Measurements from ENCODE around the gene GFPT2. TPM values are rescaled to one million over a fixed set of nuclear protein-coding genes. Genes with fewer than 3 reads are reported as not detected.

GFPT2 gene
- polyA plus RNA-seq, 1 donor from 2014 or later = 0.19 TPM

DNA sequence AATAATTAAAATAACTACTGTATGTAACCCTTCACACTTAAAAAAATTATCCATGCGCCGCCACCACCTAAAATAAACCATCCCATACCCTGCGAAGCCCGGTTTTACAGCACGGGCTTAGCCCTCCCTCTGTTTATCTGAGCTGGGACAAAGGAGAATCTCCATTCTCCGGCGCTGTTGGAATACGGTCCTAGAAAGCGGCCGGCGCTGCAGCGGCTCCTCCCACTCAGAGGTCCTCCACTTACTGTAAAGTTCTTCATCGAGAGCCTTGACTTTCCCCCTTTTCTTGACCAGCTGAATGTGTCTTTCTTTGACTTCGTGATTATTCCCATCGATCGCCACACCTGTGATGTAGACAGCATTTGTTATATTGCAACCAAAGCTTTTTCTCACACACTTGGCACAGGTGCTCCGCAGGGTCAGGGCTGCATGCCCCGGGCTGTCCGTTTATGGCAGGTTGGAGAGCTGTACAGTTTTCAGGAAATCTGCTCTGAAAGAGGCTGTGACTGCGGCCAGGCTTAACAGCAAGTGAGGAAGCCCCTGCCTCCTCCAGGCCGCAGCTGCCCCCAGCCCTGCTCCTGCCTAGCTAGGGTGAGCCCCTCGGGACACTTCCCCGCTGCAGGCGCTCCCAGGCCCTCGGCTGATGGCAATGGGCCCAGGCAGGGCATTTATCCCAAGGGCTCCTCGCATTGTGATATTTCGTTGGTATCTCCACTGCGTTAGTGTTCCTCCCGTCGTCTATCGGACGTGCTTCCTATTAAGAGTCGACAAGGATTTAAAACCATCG, 16.7 kb downstream of the GFPT2 start:
- peaks cover 6% of the 10 kb centered on the region for H3K27me3 Mint-ChIP-seq
- H3K4me1 Mint-ChIP-seq = peaks cover 0 to 3% (median 0%) of the 10 kb centered on the region in 3 donors
- no peak overlapping the region for H3K27ac Mint-ChIP-seq
- H3K36me3 Mint-ChIP-seq = no peaks in the 10 kb centered on the region
- H3K9me3 Mint-ChIP-seq = no peaks in the 10 kb centered on the region
- H3K4me3 Mint-ChIP-seq = no peak overlapping the region

DNA sequence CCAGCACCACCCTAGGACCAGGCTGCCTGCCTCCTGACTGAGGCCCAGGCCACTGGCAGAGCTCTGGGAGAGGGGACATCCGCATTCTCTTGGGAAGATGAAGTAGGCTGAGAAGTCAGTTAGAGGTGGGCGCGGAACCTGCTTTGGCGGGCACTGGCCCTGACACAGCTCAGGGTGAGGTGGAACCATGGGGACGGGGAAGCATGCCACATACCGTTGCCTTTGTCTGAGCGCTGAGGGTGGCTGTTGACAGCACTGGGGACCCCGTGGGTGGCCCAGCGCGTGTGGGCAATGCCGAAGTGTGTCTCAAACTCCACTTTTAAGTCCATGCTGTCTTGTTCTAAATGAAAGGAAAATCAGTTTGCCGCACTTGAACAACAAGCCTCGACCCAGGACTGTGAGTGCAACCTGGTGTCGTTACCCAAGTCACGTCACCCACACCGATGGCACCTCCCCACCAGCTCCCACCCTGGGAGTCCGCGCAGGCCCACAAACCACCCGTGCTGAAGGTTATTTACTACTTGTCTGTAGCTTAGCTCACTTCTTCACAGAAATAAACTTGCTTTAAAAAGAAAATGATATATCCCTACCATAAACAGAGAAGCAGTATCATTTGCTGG, 17.4 kb downstream of the GFPT2 start:
- peaks cover 4% of the 10 kb centered on the region for H3K27me3 Mint-ChIP-seq
- no peaks in the 10 kb centered on the region for H3K9me3 Mint-ChIP-seq
- peaks cover 0 to 3% (median 0%) of the 10 kb centered on the region in 3 donors for H3K4me1 Mint-ChIP-seq
- H3K4me3 Mint-ChIP-seq = no peak overlapping the region
- no peak overlapping the region for H3K27ac Mint-ChIP-seq
- no peaks in the 10 kb centered on the region for H3K36me3 Mint-ChIP-seq

GRCh38 chr5:180334751-180335613, 18.2 kb downstream of the GFPT2 start:
- no peak overlapping the region for H3K27ac Mint-ChIP-seq
- H3K9me3 Mint-ChIP-seq = no peaks in the 10 kb centered on the region
- peaks cover 4% of the 10 kb centered on the region for H3K27me3 Mint-ChIP-seq
- no peak overlapping the region for H3K4me3 Mint-ChIP-seq
- peaks cover 0 to 3% (median 0%) of the 10 kb centered on the region in 3 donors for H3K4me1 Mint-ChIP-seq
- H3K36me3 Mint-ChIP-seq = no peaks in the 10 kb centered on the region

DNA sequence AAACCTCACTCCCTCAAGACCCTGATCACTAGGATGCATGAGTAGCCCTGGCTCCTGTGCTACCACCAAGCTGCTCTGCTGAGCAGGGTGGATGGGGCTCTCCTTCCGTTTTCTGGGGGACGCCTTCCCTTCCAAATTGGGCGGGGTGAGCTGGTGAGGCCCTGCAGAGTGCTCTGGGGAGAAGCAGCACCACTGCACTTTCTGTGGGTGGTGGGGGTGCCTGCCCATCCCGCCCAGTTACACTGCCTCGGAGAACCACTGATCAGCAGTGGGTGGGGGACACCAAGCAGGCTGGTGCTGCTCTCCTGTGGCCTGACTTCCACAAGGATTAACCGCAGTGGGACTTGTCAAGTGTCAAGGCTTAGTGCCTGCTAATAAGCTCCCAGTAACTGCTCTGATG, 19.0 kb downstream of the GFPT2 start:
- H3K9me3 Mint-ChIP-seq = no peaks in the 10 kb centered on the region
- H3K4me3 Mint-ChIP-seq = no peak overlapping the region
- no peak overlapping the region for H3K27ac Mint-ChIP-seq
- H3K36me3 Mint-ChIP-seq = no peaks in the 10 kb centered on the region
- H3K4me1 Mint-ChIP-seq = no peaks in the 10 kb centered on the region
- peaks cover 4% of the 10 kb centered on the region for H3K27me3 Mint-ChIP-seq

DNA sequence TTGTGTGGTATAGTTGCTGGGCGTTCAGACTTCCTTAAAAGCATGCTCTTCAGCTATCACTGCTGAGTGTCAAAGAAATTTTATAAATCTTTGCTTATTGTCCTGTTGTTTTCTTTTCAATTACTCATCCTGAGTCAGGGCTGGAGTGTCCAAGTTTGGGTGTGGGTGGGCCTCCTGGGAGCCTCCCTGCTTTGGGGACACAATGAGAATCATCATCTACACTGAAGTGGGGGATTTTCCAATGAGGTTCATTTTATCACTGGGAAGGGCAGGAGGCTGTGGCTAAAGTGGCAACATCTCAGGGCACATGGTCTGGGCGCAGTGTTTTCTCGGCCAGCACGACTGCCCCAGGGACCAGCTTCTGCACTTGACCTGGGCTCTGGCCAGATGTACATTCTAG, 19.5 kb downstream of the GFPT2 start:
- Mint-ChIP-seq H3K9me3 (no peaks in the 10 kb centered on the region), H3K4me1 (no peaks in the 10 kb centered on the region), H3K27ac (no peak overlapping the region), H3K27me3 (peaks cover 4% of the 10 kb centered on the region), H3K36me3 (no peaks in the 10 kb centered on the region), H3K4me3 (no peak overlapping the region)

DNA sequence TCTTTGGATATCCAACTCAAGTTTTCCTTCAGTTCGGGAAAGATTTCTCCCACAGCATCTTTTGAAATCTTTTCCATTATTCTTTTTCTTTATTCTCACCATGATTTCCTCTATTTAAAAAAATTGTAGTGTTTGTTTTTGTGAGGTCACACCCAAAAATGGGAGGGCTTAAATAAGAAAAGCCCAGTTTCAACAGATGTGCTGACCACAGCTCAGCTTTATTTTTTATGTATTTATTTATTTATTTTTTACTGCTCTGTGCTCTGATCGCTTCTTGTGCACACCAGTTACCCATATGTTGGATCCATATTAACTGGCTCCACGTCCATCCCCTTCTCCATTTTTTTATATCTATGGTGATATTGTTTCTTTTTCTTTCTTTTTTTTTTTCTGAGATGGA, 20.3 kb downstream of the GFPT2 start:
- H3K36me3 Mint-ChIP-seq = no peaks in the 10 kb centered on the region
- no peak overlapping the region for H3K27ac Mint-ChIP-seq
- H3K9me3 Mint-ChIP-seq = no peaks in the 10 kb centered on the region
- H3K4me3 Mint-ChIP-seq = no peak overlapping the region
- no peaks in the 10 kb centered on the region for H3K4me1 Mint-ChIP-seq
- peaks cover 4% of the 10 kb centered on the region for H3K27me3 Mint-ChIP-seq

DNA sequence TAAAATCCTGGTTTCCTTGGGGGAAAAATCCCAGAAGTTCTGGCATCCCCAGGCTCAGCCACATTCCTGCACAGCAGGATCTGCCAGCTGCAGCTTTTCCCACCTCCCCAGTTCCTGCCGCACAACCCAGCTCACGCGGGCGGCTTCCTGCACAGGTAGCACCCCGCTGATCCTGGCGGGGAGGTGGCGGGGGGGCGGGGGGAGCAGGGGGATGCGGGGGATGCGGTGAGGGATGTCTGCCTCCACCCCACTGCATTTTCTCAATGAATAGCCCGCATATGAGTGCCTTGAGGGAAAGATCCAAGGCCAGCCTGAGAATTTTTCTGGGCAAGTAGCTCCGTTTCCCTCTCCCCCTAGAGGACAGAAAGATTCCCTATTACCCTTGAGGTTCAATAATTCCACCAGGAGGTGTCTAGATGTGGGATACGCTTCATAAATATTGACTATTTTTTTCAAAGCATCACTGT, 21.1 kb downstream of the GFPT2 start:
- H3K9me3 Mint-ChIP-seq = no peaks in the 10 kb centered on the region
- H3K4me1 Mint-ChIP-seq = no peaks in the 10 kb centered on the region
- H3K27me3 Mint-ChIP-seq = peaks cover 4% of the 10 kb centered on the region
- H3K27ac Mint-ChIP-seq = no peak overlapping the region
- no peaks in the 10 kb centered on the region for H3K36me3 Mint-ChIP-seq
- no peak overlapping the region for H3K4me3 Mint-ChIP-seq

DNA sequence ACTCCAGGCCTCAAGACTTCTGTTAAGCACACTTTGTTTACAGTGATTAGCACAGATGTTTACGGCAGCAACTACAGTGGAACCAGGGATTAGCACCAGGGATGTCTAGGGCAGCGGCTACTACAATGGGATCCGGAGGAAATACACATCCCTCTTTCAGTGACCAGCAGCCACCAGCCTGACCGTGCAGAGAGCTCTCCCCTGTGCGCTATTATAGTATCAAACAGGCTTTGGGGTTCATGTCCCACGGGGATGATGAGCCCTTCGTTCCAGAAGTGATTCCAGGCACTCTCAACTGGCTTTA, 21.5 kb downstream of the GFPT2 start:
- no peaks in the 10 kb centered on the region for H3K36me3 Mint-ChIP-seq
- no peaks in the 10 kb centered on the region for H3K4me1 Mint-ChIP-seq
- H3K27ac Mint-ChIP-seq = no peak overlapping the region
- no peak overlapping the region for H3K4me3 Mint-ChIP-seq
- no peaks in the 10 kb centered on the region for H3K9me3 Mint-ChIP-seq
- H3K27me3 Mint-ChIP-seq = peaks cover 4% of the 10 kb centered on the region

- H3K4me1 Mint-ChIP-seq = no peaks in the 10 kb centered on the region
Measured at GRCh38 chr5:180330810-180331646, 22.1 kb downstream of the GFPT2 start.

GRCh38 chr5:180330270-180330648, 22.9 kb downstream of the GFPT2 start:
- Mint-ChIP-seq H3K36me3 (no peaks in the 10 kb centered on the region), H3K4me3 (no peak overlapping the region), H3K4me1 (no peaks in the 10 kb centered on the region), H3K9me3 (no peaks in the 10 kb centered on the region), H3K27me3 (peaks cover 4% of the 10 kb centered on the region), H3K27ac (no peak overlapping the region)

More at GRCh38 chr5:180330810-180331646, 22.1 kb downstream of the GFPT2 start:
- Mint-ChIP-seq H3K9me3 (no peaks in the 10 kb centered on the region), H3K36me3 (no peaks in the 10 kb centered on the region), H3K4me3 (no peak overlapping the region), H3K27me3 (peaks cover 4% of the 10 kb centered on the region), H3K27ac (no peak overlapping the region)

- H3K27me3 Mint-ChIP-seq = peaks cover 4% of the 10 kb centered on the region
- H3K27ac Mint-ChIP-seq = no peak overlapping the region
- no peaks in the 10 kb centered on the region for H3K9me3 Mint-ChIP-seq
- H3K4me1 Mint-ChIP-seq = no peaks in the 10 kb centered on the region
- no peak overlapping the region for H3K4me3 Mint-ChIP-seq
- H3K36me3 Mint-ChIP-seq = no peaks in the 10 kb centered on the region
Measured at GRCh38 chr5:180329606-180330269, 23.4 kb downstream of the GFPT2 start.

- peaks cover 4% of the 10 kb centered on the region for H3K27me3 Mint-ChIP-seq
- no peak overlapping the region for H3K4me3 Mint-ChIP-seq
- H3K4me1 Mint-ChIP-seq = no peaks in the 10 kb centered on the region
- no peaks in the 10 kb centered on the region for H3K36me3 Mint-ChIP-seq
- H3K9me3 Mint-ChIP-seq = no peaks in the 10 kb centered on the region
- H3K27ac Mint-ChIP-seq = no peak overlapping the region
Measured at GRCh38 chr5:180329138-180329435, 24.0 kb downstream of the GFPT2 start.

- Mint-ChIP-seq H3K4me3 (no peak overlapping the region), H3K4me1 (no peaks in the 10 kb centered on the region), H3K36me3 (no peaks in the 10 kb centered on the region), H3K27me3 (peaks cover 4% of the 10 kb centered on the region), H3K27ac (peak overlapping the region in 1 of 3 donors; percentile 43), H3K9me3 (no peaks in the 10 kb centered on the region)
Measured at GRCh38 chr5:180328296-180329137, 24.6 kb downstream of the GFPT2 start.

All from IgD-negative memory B cell (primary cell).